Stimulated activated naive CD4-positive, alpha-beta T cell treated with Interleukin-2 at 50 U/mL for 16 hours (primary cell): ENCODE results near the gene ASAP3.

Source experiments
- DNase-seq: peaks from one replicate; lab custom pipeline; 2025; lab: John Stamatoyannopoulos, UW

ASAP3 gene

DNA sequence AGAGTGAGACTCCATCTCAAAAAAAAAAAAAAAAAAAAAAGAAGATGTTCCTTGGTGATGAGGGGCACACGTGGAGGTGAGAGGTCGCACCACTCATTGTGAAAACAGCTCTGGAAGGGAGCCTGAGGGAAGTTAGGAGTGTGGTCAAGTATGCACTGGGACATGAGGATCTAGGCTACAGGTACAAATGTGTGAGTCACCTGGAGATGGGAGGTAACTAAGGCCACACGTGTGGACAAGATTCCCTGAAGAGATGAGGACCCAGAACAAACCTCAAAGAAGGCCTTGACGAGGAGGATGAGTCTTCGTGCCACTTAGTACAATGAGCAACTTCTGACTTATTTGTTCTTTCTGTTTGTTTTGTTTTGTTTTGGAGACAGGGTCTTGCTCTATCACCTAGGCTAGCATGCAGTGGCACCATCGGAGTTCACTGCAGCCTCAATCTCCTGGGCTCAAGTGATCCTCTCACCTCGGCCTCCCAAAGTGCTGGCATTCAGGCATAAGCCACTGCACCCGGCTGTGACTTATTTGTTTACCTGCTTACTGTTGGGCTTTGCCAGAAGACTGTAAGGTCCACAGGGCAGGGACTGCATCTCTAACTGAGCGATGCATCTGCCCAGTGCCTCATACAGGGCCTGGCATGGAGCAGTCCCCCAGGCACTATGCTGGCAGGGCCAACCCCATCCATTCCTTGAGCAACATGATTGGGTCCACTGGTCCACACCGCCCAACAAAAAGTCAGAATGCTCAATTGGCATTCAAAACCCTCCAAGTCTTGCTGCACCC is 6.4 kb downstream of the ASAP3 start:
- DNase-seq, result no peak

DNA sequence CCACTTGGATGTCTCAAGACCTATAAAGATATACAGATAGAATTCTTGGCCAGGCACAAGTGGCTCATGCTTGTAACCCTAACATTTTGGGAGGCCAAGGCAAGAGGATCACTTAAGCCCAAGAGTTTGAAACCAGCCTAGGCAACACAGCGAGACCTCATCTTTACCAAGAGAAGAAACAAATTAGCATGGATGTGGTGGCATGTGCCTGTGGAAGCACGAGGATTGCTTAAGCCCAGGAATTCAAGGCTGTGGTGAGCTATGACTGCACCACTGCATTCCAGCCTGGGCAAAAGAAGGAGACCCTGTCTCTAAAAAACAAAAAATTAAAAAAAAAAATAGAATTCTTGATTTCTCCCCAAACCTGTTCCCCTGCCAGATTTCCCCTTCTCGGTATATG is 8.3 kb downstream of the ASAP3 start:
- DNase-seq, result no peak

DNA sequence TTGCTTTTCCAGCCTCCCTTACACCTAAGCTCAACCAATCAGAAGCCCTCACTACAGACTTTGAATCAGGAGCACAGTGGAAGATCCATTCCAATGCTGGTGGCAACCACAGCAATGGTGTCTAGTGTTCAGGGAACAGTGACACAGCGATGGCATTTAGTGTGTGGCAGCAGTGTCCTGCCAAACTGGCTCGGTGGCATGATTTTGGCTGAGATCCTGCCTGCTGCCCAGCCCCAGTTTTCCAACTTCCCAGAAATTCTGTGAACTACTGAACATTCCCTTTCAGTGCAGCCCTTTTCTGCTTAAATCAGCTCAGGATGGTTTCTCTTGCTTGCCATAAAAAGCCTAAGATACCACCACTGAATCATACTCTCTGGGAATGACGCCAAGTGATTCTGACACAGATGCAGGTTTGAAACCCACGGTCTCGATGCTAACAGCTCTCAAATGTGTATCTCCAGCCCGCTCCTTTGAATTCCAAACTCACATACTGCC is 8.8 kb downstream of the ASAP3 start:
- DNase-seq, result no peak

DNA sequence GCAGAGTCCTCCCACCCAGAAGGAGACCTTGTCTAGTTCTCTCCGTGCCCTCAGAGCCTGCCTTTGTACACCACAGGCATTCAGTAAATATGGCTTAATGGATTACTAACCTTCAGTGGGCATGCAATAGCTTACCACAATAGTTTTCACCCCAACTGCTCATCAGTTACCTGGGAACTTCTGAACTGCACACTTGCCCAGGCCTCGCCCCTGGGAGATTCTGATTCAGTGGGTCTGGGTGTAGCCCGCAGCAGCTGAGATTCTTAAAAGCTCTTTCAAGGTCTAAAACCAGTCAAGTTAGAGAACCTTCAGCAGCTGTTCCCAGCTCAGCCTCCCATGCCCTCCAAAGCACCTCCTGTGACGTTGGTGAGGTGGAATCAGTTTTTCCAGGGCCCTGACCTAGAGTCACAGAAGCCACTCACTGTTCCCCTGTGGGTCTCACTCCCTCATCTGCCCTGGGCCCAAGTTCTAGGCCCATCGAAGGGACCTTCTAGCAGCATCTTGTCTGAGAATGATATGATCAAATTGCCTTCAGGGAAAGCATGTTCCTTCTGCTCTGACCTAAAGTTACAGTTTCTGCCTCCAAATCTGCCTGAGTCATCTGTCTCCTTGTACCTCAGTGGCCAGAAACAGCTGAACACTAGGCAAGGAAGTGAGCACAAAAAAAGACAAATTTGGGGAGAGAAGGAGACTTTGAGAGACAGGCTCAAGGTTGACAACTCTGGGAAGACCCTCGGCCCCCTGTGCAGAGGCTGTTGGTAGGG is 10.8 kb downstream of the ASAP3 start:
- no peak for DNase-seq

DNA sequence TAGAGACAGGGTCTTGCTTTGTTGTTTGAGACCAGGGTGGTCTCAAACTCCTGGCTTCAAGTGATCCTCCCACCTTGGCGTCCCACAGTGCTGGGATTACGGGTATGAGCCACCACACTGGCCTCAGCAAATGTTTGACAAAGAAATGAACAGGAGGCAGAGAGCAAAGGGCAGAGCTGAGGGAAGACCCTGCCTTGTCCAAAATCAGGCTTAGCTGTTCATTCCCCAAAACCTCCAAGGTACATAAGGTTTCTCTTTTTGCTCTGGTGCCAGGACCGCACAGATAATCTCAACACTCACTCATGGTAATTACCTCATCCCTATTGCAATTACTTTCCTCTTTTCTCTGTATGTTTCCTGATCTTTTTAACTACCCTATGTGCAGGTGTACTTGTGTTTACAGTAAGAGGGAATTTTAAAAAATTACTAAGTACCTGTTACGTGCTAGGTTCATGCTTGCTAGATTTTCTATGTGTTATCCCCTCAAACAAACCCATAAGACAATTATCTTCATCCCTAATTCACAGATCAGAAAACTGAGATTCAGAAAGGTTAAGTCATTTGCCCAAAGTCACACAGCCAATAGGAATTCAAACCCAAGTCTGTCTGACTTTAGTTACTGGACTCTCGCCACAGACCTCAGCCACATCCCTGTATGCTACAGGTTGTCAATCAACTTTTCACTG is 11.5 kb downstream of the ASAP3 start:
- no peak for DNase-seq

DNA sequence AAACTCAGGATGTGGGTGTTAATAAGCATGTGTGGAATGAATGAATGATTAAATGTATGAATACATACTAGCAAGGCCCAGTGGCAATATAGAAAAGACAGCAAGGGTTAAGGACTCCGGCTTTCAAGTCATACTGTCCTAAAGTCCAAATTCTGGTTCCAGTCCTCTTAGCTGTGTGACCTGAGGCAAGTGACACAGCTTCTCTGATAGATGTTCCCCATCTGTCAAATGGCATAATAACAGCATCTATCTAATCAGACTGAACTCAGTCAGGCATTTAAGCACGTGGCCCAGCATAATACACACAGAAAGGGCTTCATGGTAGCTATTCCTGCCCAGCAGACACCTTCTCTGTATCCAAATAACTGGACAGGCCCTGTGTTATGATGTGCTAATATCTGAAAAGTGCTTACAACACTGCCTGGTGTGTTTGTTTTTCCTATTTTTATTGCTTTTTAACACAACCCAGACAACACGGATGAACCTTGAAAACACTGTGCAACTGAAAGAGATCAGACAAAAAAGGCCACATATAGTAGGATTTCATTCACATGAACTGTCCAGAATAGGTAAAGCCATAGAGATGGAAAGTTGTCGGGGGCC is 12.4 kb downstream of the ASAP3 start:
- DNase-seq, result no peak

DNA sequence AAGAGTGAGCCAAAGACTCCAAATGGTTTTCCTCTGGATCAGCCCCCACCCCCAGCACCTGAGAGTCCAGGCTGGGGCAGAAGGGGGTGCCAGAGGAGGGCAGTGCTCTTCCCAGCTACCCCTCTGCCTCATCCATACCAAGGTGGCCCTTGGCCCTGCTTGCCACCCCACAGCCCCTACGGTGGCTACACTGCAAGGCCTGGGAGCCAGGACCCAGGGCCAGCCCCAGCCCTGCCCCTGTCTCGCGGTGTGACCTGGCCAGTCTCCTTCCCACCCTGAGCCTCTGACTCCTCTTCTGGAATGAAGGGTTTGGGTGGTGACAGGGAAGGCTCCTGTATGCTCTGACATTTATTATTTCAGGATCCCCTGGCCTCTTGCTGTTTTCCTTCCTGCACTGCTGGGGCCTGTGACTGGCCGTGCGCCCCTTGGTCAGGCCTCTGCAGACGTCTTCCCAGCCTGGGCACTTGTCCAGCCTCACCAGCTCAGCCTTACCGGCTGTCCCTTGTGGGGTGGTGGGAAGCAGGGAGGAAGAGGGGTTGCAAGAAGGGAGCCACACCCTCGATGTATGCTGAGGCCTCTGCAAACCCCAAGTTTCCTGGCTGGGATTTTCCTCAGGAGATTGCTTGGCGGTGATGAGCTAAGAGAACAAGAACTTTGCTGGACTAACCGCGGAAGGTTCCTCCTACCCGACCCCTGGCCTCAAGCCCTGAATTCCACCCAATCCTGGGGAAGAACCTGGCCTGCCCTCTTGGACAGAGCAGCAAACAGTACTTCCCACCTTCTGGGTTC is 13.5 kb downstream of the ASAP3 start:
- DNase-seq, result no peak

DNA sequence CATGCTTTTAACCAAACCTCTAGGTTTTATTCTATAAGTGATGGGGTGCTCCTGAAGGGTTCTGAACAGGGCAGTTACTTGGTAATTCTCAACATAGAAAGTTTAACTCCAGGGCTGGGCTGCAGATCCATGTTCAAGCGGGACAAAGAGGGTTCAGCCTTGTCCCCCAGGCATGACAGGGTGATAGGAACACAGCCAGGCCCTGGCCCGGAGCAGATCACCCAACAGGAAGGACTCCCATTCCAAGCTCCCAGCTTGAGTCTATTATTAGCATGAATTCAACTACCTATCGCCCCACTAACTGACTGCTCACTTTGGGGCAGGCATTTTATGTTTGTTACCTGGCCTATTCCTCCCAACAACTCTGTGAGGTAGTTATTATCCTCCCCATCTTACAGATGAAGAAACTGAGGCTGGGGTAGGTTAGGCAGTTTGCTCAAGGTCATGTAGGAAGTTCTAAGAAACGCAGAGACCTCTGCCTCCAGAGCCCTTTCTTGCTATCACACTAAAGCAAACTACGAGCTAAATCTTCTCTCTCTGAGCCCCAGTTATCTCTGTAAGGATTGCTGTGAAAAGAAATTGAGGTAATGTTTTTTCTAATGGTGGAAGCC is 14.5 kb downstream of the ASAP3 start:
- DNase-seq, result no peak

DNA sequence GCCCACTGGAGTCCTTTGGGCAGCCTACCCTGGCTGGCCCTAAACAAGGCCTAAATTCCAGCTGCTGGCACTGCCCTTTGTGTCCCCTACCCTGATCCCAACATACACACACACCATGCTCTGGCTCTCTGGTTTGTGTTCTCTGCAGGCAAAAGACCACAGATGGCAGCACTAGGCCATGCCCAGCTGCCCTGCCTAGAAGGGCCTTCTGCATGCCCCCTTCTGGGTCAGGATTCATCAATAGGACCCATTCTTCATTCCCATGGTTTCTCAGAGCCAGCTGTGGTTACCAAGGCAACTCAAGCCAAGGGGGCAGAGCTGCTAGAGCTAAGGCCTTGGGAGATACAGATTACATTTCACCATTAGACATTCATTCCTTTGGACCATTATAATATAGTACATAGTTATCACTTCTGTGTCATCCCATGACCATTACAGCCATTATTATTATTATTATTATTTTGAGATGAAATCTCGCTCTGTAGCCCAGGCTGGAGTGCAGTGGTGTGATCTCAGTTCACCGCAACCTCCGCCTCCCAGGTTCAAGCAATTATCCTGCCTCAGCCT is 17.5 kb downstream of the ASAP3 start:
- no peak for DNase-seq

DNA sequence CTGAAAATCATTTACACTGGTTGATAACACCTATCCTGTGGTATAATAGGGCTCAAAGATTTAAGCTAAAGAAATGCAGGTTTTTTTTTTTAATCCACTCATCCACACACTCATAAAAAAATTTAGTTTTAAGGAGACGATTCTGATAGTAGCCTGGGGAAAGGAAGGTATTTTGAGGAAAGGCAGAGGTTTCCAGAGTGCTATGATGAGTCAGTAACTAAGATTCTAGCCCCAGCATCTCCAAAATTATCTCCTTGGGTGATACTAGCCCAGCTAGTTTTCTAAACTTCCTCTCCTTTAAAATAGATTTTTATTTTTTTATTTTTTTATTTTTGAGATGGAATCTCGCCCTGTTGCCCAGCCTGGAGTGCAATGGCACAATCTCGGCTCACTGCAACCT is 20.7 kb downstream of the ASAP3 start:
- no peak for DNase-seq

DNA sequence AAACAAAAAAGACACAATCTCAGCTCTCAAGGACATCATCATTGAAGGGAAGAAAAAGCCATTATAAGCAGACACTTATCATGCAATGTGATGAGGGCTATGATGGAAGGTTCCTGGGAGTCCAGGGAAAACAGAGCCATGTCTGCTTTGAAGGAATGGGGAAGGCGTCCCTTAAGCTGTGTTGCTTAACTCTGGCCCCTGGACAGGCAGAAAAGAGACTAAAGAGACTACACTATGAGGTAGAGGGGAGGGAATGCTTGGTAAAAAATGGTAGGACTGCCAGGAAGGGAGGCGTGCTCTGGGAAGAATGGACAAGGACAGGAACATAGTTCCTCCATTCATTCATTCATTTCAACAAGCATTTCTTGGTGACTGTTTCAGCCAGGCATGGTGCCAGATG is 21.2 kb downstream of the ASAP3 start:
- no peak for DNase-seq

DNA sequence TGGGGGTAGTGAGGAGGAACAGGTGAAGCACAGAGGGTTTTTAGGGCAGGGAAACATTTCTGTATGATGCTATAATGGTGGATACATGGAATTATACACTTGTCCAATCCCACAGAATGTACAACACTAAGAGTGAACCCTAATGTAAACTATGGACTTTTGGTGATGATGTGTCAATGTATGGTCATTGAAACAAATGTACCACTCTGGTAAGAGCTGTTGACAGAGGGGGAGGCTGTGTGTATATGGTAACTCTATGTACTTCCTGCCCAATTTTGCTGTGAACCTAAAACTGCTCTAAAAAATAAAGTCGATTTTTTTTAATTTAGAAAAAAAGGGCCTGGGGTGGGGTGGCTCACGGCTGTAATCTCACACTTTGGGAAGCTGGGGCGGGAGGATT is 22.9 kb downstream of the ASAP3 start:
- no peak for DNase-seq

DNA sequence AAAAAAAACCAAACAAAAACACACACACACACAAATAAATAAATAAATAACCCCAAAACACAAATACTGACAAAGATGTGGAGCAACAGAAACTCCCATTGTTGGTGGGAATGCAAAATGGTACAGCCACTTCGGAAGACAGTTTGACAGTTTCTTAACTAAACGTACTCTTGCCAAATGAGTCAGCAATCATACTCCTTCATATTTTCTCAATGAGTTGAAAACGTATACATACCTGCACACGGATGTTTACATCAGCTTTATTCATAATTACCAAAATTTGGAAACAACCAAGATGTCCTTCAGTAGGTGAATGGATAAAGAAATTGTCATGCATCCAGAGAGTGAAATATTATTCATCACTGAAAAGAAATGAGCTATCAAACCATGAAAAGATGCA is 23.5 kb downstream of the ASAP3 start:
- DNase-seq, result no peak

DNA sequence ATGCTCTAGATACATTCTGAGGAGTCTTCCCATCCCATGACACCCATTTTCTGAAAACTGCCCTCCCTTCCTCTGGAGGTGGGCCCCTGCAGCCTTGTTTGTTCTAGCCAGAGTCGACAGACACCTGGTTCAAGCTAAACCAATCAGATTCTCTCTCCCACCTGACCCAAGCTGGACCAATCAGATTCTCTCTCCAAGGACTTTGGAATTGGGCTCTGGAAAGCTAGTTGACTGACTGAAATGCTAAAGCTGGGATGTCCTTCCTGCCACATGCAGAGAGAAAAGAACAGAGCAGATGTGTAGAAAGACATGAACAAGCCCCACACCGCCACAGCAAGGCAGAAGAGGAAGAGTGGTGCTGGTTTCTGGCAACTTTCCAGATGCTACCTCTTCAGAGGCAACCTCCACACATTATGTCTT is 24.6 kb downstream of the ASAP3 start:
- DNase-seq, result no peak

DNA sequence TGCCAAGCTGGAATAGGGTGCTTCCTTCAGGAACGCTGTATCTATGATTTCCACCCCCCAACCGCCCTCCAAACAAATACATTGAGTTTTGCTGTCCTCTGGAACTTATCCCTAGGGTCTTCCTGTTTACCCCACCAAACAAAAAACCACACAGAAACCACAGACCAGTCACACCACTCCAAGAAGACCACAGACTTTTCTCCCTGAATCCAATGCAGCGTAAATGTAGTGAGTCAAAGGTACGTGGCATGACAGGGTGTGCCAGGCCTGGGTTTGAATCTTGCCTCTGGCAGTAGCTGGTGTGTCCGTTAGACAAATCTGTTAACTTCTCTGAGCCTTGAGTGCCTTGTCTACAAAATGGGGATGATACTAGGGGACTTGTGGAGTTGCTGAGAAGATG is 27.8 kb downstream of the ASAP3 start:
- no peak for DNase-seq

DNA sequence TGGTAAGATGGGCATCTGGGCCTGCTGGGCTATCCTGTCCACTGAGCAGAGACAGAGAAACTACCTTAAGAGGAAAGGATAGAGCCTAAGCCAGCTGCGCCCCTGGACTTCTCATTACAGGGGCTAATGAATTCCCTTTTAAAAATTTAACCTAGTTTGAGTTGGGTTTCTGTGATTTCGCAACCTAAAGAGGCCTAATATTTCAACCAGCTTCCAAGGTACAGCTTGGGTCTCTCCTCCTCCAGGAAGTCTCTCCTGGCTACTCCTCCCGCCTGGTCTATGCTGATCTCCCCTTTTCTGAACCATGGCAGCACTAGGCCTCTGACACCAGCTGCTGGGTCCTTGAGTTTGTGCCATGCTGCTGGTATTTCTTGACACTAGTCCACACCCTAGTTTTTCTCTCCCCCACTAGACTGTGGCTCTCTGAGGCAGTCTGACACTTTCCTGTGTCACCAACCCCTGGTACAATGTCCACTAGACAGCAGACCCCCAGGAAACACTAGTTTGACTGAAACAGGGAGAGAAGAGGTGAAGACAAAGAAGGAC is 30.5 kb downstream of the ASAP3 start:
- DNase-seq, result no peak

DNA sequence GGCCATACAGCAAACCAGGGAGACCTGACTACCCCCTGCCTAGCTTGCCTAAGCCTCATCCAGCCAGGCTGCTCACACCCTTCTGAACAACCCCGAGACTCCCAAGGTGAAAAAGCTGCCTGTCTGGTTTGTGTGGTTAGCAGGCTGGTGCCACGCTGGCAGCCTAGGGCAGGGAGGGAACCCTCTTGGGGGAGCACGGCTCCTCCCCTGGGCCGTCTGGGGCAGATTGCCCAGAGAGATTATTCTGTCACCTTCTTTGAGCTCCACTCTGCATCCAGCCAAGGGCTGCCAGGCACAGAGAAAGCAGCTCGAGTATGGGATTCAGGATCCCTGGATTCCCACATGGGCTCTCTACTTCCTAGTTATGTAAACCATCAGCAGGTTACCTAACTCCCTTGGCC is 32.0 kb downstream of the ASAP3 start:
- DNase-seq, result no peak

DNA sequence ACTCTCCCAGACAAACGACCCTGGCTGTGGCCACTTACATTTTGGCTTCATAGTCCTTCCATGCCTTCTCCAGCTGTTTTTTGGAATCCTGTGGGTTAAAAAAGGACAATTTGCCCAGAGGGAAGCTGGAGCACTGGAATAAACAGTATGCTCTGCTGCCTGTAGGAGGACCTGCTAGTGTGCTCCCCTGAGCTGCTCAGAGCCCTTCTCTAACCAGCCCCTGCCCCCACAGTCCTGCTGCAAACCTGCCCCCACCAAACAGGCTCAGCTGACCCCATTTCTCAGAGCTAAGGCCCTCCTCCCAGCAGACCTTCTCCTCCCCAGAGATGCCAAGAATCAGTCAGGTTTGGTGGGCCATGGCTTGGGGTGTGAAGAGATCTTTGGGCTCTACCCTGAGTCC is 32.5 kb downstream of the ASAP3 start:
- DNase-seq, result no peak

DNA sequence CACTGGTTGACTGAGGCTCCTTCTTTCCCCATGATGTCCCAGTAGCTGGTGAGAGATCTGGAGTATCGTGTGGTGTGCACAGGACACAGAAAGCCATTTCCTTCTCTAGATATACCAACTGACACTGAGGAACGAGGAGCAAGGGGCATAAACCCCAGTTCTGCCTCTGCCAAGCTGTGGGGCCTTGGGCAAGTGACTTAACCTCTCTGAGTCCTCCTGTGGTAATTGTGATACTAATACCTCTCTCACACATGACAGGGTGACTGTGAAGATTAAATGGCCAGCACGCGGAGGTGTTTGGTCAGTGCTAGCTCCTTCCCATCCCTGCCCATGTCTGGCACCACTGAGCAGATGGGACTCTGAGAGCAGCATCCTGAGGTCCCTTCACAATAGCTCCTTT is 33.1 kb downstream of the ASAP3 start:
- DNase-seq, result no peak

DNA sequence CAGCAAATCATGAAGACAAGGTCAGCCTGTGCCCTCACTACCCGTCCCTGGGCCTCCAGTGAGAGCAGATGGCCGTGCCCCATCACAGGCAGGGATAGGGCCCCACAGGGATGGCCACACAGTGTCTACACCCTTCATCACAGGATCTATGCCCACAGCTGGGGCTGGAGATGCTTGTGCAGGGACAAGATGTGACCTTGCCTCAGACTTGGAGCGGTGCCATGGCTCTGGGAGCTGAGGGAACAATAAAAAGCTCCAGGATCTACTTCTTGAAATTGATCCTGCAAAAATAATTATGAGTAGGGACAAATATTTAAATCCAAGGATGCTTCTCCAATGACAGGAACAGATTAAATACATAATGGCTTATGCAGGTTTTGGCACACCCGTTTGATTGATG is 34.0 kb downstream of the ASAP3 start:
- no peak for DNase-seq

DNA sequence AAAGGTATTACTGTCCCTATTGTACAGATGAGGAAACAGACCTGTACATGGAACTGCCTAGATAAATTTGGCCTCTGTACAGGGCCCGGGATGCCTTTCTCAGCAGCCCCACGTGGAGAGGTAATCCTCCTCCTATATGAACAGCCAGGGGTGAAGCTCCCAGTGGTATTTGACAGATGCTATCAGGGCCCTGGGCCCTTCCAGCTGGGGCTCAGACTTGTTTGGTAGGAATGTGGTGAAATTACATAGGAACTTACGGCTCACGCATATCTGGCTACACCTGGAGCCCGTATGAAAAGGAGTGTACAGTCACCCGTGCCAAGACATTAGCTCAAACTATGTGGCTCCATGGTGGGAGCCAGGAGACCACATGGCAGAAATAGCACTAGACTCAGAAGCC is 34.7 kb downstream of the ASAP3 start:
- no peak for DNase-seq
